HepG2 (cell line): ENCODE data around the gene DNAJB12. TPM values are rescaled to one million over a fixed set of nuclear protein-coding genes. Genes with fewer than 3 reads are reported as not detected.

Experiments
- AKNA ChIP-seq: sonication (generic); formaldehyde crosslinking; IDR thresholded peaks from 2 replicates; pipeline ENCODE4 v1.4.0; 2020; ENCODE audit warnings: missing genetic modification reagents, borderline replicate concordance
- ARNT2 ChIP-seq: sonication (generic); formaldehyde crosslinking; IDR thresholded peaks from 2 replicates; pipeline ENCODE4 v1.8.0; 2022; ENCODE audit warnings: mild to moderate bottlenecking, low read depth, missing genetic modification reagents, moderate library complexity
- FOXP1 ChIP-seq, 2 experiments: fragments of 450-650 bp in 1 of 2; IDR thresholded peaks; 2 replicates each; pipeline ENCODE4 v1.6.1; 2017 to 2018; ENCODE audit warnings: antibody characterized with exemption in 1 of 2
- HNF4A ChIP-seq: sonication (generic); formaldehyde crosslinking; IDR thresholded peaks from 2 replicates; pipeline ENCODE4 v1.4.0; 2020; ENCODE audit warnings: missing genetic modification reagents
- ISL2 ChIP-seq: sonication (generic); formaldehyde crosslinking; IDR thresholded peaks from 2 replicates; pipeline ENCODE4 v1.5.0; 2020; ENCODE audit warnings: missing genetic modification reagents
- MED1 ChIP-seq: sonication (generic); formaldehyde crosslinking; IDR thresholded peaks from 2 replicates; pipeline ENCODE4 v1.4.0; 2020; ENCODE audit warnings: missing genetic modification reagents
- STAG1 ChIP-seq: sonication (generic); formaldehyde crosslinking; IDR thresholded peaks from 2 replicates; pipeline ENCODE4 v1.4.0; 2020; ENCODE audit warnings: missing genetic modification reagents
- ZNF101 ChIP-seq: sonication (generic); formaldehyde crosslinking; IDR thresholded peaks from 2 replicates; pipeline ENCODE4 v1.4.0; 2020; ENCODE audit warnings: mild to moderate bottlenecking, low read depth, missing genetic modification reagents, borderline replicate concordance
- ZNF124 ChIP-seq: sonication (generic); formaldehyde crosslinking; IDR thresholded peaks from 2 replicates; pipeline ENCODE4 v1.4.0; 2020; ENCODE audit warnings: missing genetic modification reagents
- ZNF17 ChIP-seq: sonication (generic); formaldehyde crosslinking; IDR thresholded peaks from 2 replicates; pipeline ENCODE4 v1.5.0; 2020; ENCODE audit warnings: mild to moderate bottlenecking, missing genetic modification reagents
- ZNF34 ChIP-seq: sonication (generic); formaldehyde crosslinking; IDR thresholded peaks from 2 replicates; pipeline ENCODE4 v1.4.0; 2020; ENCODE audit warnings: mild to moderate bottlenecking, missing genetic modification reagents, borderline replicate concordance
- ZNF510 ChIP-seq: sonication (generic); formaldehyde crosslinking; IDR thresholded peaks from 2 replicates; pipeline ENCODE4 v1.4.0; 2020; ENCODE audit warnings: low read depth, mild to moderate bottlenecking, missing genetic modification reagents
- ZNF646 ChIP-seq: sonication (generic); formaldehyde crosslinking; IDR thresholded peaks from 2 replicates; pipeline ENCODE4 v1.9.0; 2021; ENCODE audit warnings: mild to moderate bottlenecking, missing genetic modification reagents
- ZNF780A ChIP-seq: sonication (generic); formaldehyde crosslinking; IDR thresholded peaks from 2 replicates; pipeline ENCODE4 v1.8.0; 2022; ENCODE audit warnings: mild to moderate bottlenecking, missing genetic modification reagents, moderate library complexity
- polyA plus RNA-seq, 8 experiments: library from polyadenylated mRNA; depleted of rRNA in 3 of 8; stranded (reverse) in 7 of 8; unstranded in 1 of 8; fragments of >200 nt; fragmentation: Illumina TruSeq in 4 of 8; extraction: Trizol in 4 of 8; gene quantifications; 2 replicates each; pipeline versions ENCODE4 v1.2.1 to v1.2.3, GENCODE V29; 2011 to 2016; ENCODE audit warnings: low read depth in 4 of 8, missing spikeins in 1 of 8, mixed read lengths in 1 of 8; ENCODE audit not compliant: insufficient read depth in 1 of 8
- total RNA-seq, 5 experiments: library from RNA; depleted of rRNA; stranded (reverse); fragments of >200 nt; fragmentation: Illumina TruSeq; extraction: Trizol; gene quantifications; 2 replicates each; pipeline ENCODE4 v1.2.3, GENCODE V29; 2016; ENCODE audit warnings: low read depth in 1 of 5
- TF ChIP-seq, protein P1 (sequence below): sonication (generic); formaldehyde crosslinking; IDR thresholded peaks from 2 replicates; pipeline ENCODE4 v1.4.0; 2020; ENCODE audit warnings: missing genetic modification reagents
- TF ChIP-seq, protein P2 (sequence below): sonication (generic); formaldehyde crosslinking; IDR thresholded peaks from 2 replicates; pipeline ENCODE4 v1.4.0; 2020; ENCODE audit warnings: missing genetic modification reagents

Gene DNAJB12
- total and polyA plus RNA-seq, 2 of the 13 experiments (the other 11 are each of a cell fraction or from before 2014, with no cell fraction given): 10.8 to 18.2 TPM

GRCh38 chr10:72316748-72317435 is 37.8 kb downstream of the DNAJB12 start (continued):
- no peak for TF ChIP-seq ZNF510 (CRISPR knock-in tag)
- 0 out of 2 replicates have a peak, but pooled peaks have one; percentile 17 for TF ChIP-seq ZNF34 (CRISPR knock-in tag)
- no peak for TF ChIP-seq FOXP1 (IDR thresholded peaks at IDR 0.05)
- TF ChIP-seq FOXP1 (CRISPR knock-in tag; IDR thresholded peaks at IDR 0.05): 0 out of 2 replicates have a peak, but pooled peaks have one; percentile 35
- peak; percentile 49; the same call in 1 of the 2 replicates for TF ChIP-seq ISL2 (CRISPR knock-in tag)
- no peak for TF ChIP-seq ZNF17 (CRISPR knock-in tag)
- TF ChIP-seq ZNF646: no peak
- no peak; the same call in 1 of the 2 replicates for TF ChIP-seq ZNF780A (CRISPR knock-in tag)
- peak; percentile 82 for TF ChIP-seq ARNT2 (CRISPR knock-in tag)
- no peak for TF ChIP-seq AKNA (CRISPR knock-in tag)
- TF ChIP-seq HNF4A (CRISPR knock-in tag): peak; percentile 26; the same call in 1 of the 2 replicates
- no peak for TF ChIP-seq ZNF101 (CRISPR knock-in tag)
- TF ChIP-seq, protein P1, sequence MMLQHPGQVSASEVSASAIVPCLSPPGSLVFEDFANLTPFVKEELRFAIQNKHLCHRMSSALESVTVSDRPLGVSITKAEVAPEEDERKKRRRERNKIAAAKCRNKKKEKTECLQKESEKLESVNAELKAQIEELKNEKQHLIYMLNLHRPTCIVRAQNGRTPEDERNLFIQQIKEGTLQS (CRISPR knock-in tag): 0 out of 2 replicates have a peak, but pooled peaks have one; percentile 34
- TF ChIP-seq ZNF124 (CRISPR knock-in tag): 0 out of 2 replicates have a peak, but pooled peaks have one; percentile 51
- peak; percentile 90 for TF ChIP-seq MED1 (CRISPR knock-in tag)
- TF ChIP-seq, protein P2, sequence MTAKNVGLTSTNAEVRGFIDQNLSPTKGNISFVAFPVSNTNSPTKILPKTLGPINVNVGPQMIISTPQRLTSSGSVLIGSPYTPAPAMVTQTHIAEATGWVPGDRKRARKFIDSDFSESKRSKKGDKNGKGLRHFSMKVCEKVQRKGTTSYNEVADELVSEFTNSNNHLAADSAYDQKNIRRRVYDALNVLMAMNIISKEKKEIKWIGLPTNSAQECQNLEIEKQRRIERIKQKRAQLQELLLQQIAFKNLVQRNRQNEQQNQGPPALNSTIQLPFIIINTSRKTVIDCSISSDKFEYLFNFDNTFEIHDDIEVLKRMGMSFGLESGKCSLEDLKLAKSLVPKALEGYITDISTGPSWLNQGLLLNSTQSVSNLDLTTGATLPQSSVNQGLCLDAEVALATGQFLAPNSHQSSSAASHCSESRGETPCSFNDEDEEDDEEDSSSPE: peak; percentile 77
- peak; percentile 24; the same call in 1 of the 2 replicates for TF ChIP-seq STAG1 (CRISPR knock-in tag)
